Non-pigmented ciliary epithelial cell (primary cell): Measurements from ENCODE around the gene TEX264.
"Not testable (repeated sequence)": the region's sequence is repeated elsewhere in the genome, so short reads cannot be mapped to it uniquely, and the experiment has no call there.

ENCODE experiments used
- DNase-seq: peaks from one replicate; pipeline ENCODE4 v3.0.0-alpha.2; 2010; ENCODE audit warnings: low read depth

TEX264 gene

DNA sequence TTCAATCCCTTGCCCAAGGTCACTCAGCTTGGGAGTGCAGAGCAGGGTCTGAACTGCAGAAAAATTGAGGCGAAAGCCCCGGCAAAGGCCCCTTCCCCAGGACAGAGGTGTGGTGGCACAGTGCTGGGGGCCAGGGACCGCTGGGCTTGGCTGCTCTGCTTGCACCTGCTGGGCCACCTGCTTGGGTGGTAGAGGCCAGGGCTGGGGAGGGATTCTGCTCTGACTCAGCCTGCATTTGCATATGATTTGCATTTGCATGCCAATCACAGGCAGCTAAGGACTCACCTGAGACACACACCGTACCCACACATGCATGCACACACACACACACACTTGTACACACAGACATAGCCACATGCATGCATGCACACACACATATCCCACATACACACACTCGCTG, 45.8 kb downstream of the TEX264 start:
- no peak for DNase-seq

DNA sequence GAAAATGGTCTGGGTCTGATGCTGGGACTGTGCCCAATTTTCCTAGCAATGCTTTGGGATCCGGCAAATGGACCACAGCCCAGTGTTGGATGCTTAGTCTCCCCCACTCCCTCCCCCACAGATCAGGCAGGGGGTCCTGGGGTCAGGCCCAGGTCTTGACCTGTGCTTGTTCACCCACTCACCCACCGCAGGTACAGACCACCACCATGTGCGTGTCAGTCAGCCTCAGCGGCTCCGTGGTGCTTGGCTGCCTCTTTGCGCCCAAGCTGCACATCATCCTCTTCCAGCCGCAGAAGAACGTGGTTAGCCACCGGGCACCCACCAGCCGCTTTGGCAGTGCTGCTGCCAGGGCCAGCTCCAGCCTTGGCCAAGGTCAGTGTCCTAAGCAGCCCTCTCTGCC, 46.4 kb downstream of the TEX264 start:
- DNase-seq, result no peak

DNA sequence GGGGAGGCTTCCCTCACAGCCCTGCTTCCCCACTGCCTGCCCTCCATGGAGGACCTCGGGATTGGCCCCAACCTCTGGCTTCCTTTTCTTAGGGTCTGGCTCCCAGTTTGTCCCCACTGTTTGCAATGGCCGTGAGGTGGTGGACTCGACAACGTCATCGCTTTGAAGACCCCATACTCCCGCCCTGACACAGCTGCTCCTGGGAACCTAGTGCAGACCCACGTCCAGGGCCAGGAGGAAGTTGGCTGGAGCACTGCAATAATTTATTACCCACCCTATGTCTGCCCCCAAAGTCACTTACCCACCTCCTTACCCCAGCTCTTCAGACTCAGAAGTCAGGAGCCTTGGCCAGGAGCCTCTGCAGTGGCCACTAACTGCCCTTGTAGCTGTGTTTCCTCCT, 46.9 kb downstream of the TEX264 start:
- no peak for DNase-seq

GRCh38 chr3:51718547-51719409, 47.7 kb downstream of the TEX264 start:
- no peak for DNase-seq

GRCh38 chr3:51719410-51720025, 48.5 kb downstream of the TEX264 start:
- DNase-seq, result no peak

GRCh38 chr3:51720292-51721061, 49.4 kb downstream of the TEX264 start:
- DNase-seq, result no peak

- no peak for DNase-seq
These were observed 50.2 kb downstream of the TEX264 start for GRCh38 chr3:51721062-51721745.

GRCh38 chr3:51722362-51722761, 51.3 kb downstream of the TEX264 start:
- DNase-seq, result no peak

DNA sequence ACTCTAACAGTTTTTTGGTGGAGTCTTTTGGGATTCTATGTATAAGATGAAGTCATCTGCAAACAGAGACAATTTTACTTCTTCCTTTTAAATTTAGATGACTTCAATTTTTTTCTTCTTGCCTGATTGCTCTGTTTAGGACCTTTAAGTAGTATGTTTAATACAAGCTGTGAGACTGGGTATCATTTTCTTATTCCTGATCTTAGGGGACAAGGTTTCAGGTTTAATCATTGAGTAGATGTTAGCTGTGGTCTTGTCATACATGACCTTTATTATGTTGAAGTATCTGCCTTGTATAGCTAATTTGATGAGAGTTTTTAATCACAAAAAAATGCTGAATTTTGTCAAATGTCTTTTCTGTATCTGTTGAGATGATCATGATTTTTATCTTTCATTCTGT, 56.4 kb downstream of the TEX264 start:
- DNase-seq, result no peak

DNA sequence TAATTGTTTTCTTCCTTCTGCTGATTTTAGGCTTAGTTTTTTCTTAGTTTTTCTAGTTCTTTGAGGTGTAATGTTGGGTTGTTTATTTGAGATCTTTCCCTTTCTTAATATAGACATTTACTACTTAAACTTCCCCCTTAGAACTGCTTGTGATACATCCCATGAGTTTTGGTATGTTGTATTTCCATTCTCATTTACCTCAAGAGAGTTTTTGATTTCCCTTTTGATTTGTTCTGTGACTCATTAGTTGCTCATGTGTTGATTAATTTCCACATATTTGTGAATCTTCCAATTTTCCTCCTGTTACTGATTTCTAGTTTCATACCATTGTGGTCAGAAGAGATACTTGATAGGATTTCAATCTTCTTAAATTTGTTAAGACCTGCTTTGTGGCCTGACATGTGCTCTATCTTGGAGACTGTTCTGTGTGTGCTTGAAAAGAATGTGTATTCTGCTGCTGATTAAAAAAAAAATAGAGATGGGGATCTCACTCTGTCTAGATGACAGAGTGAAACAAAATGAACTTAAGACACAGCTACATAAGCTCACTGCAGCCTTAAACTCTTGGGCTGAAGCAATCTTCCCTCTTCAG, 58.1 kb downstream of the TEX264 start:
- DNase-seq, result no peak

- no peak for DNase-seq
These were observed 63.0 kb downstream of the TEX264 start for GRCh38 chr3:51733859-51734571.

GRCh38 chr3:51734572-51734907, 63.5 kb downstream of the TEX264 start:
- no peak for DNase-seq

- no peak for DNase-seq
These were observed 64.0 kb downstream of the TEX264 start for GRCh38 chr3:51735039-51735438.

GRCh38 chr3:51735950-51736349, 64.9 kb downstream of the TEX264 start:
- DNase-seq, result no peak

DNA sequence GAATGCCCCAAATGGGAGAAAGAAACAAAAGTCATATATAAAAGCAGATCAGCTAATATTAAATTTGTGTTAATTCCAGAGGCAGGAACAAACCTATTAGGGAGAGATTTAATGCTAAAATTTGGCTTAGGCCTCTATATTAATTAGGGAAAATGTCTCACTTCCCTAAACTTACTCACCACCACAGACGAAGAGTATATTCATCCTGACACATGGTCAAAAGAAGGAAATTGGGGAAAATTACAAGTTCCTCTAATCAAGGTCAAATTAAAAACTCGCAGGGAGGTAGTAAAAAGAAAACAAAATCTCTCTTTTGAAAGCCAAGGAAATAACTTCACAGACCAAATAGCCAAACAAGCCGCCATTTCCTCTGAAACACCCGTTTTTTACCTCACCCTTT, 68.1 kb downstream of the TEX264 start:
- DNase-seq, result no peak

- DNase-seq, result not testable (repeated sequence)
These were observed 71.3 kb downstream of the TEX264 start for GRCh38 chr3:51742320-51742719.

DNA sequence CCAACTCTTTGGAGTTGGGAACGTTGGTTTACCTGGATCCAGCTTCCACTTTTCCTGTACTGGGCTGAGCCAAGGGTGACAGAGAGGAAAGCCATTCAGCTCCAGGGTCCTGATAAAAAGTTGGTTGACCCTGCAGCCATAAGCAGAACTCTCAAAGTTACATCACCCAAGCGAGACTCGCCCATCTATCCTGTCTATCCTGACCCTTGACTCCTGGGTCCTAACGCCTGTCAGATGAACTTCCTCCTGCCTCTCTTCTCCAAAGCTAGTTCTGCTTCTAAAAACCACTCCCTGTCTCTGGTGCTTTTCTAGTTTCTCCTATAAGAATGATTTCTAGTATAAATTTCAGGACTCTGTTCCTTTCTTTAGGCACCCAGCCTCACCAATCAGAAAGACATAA, 71.9 kb downstream of the TEX264 start:
- DNase-seq, result not testable (repeated sequence)

DNA sequence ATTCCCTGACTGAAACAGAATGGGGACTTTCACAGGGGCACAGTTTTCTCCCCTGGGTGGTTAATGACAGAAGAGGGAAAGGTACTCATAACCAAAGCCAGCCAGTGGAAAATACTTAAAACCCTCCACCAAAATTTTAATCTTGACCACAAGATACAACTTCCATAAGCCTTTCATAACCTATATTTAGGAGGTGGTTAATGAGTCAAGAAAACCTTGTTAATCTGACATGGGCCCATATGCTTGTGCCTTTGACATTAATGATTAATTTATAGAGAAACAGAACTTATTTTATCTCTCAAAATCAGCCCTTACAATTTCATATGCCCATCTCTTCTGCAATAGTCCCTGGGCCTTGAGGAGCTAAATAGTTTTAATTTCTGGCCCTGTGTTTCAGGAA, 76.8 kb downstream of the TEX264 start:
- no peak for DNase-seq

DNA sequence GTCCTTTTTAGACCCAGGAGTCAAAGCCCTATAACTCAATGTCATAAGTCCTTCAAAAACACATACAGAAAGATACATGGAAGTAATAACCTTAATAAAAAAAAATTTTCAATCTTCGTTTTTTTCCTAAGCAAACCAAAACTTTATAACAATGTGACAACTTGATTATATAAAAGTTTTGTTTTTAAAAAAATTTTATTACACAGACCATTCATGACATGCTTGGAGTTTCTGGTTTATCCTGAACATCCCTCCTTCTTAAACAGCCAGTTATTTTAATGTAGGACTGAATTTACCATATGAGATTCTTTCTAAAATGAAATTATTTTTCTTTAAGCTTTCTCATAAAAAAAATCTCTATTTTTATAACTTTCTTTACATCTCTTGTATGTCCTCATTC, 77.3 kb downstream of the TEX264 start:
- DNase-seq, result no peak

- DNase-seq, result no peak
These were observed 79.8 kb downstream of the TEX264 start for GRCh38 chr3:51750878-51751277.

DNA sequence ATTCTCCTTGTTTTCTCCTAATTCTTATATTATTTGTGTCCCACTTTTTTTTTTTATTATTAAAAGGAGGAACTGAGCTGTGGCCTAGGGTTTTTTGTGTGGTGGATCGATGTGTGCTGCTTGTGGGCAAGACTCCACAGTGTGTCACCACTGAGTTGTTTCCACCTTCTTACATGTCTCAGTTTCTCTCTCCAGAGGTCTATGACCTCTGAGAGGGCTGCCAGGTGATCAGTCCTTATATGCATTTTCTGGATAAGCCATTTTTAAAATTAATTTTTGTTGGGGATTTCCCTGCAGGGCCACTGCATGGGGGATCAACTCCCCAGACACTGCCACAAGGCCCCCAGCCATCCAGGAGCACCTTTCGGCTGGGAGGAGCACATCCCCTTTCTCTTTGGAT, 80.2 kb downstream of the TEX264 start:
- no peak for DNase-seq
